ENCODE results near the gene SCMH1. TPM values are rescaled to one million over a fixed set of nuclear protein-coding genes. Genes with fewer than 3 reads are reported as not detected.

Gene SCMH1
- total RNA-seq, 1 donor from 2014 or later: 18.4 TPM

DNA sequence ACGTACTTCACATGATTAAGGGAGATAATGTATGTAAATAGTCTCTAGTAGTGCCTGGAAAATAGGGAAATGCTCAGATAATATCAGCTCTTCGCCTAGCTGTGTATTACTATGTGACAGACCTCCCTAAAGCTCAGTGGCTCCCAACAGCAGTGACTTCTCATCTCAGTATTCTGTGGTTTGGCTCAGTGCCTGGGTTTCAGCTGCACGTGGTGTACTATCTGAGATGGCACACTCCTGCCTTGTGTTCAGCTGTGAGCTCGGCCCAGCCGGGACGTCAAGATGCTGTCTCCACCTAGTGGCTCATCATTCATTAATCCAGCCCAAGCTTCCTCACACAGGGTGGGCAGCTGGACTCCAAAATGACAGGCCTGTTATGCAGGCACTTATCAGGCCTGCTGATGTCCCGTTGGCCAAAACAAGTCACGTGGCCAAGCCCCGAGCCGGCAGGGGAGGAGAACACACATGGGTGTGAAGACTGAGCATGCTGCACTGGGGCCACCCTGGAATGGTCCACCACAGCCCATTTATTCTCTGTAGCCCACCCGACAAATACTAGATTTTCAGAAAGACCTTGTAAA is 238.4 kb downstream of the SCMH1 start:
- FAIRE-seq (peak; percentile 99), DNase-seq (ENCODE audit: low read depth) (peak; percentile 98)
- Mint-ChIP-seq H3K27ac (ENCODE audit: unreplicated experiment) (peak overlapping the region; percentile 81), H3K36me3 (ENCODE audit: low read depth, unreplicated experiment) (peaks cover 48% of the 10 kb centered on the region), H3K9me3 (ENCODE audit: unreplicated experiment) (no peaks in the 10 kb centered on the region), H3K27me3 (ENCODE audit: low read depth, unreplicated experiment) (no peaks in the 10 kb centered on the region), H3K4me1 (ENCODE audit: low read depth, unreplicated experiment) (peaks cover 29% of the 10 kb centered on the region), H3K4me3 (ENCODE audit: unreplicated experiment) (no peak overlapping the region)
- no peak overlapping the region for H3K4me3 ChIP-seq (ENCODE audit: insufficient read depth, low read depth, low read length)
- H3K79me2 ChIP-seq (ENCODE audit: insufficient read depth, low read length): peaks cover 9% of the 10 kb centered on the region
- H3K9ac ChIP-seq (ENCODE audit: low read length): no peak overlapping the region
- H3K36me3 ChIP-seq (ENCODE audit: insufficient read depth, low read length): peaks cover 80% of the 10 kb centered on the region
- H3K4me1 ChIP-seq (ENCODE audit: insufficient read depth, low read length): peaks cover 23% of the 10 kb centered on the region
- no peak for TF ChIP-seq EZH2 (IDR thresholded peaks at IDR 0.05; ENCODE audit: insufficient read depth, low read length)
- TF ChIP-seq, protein P1, sequence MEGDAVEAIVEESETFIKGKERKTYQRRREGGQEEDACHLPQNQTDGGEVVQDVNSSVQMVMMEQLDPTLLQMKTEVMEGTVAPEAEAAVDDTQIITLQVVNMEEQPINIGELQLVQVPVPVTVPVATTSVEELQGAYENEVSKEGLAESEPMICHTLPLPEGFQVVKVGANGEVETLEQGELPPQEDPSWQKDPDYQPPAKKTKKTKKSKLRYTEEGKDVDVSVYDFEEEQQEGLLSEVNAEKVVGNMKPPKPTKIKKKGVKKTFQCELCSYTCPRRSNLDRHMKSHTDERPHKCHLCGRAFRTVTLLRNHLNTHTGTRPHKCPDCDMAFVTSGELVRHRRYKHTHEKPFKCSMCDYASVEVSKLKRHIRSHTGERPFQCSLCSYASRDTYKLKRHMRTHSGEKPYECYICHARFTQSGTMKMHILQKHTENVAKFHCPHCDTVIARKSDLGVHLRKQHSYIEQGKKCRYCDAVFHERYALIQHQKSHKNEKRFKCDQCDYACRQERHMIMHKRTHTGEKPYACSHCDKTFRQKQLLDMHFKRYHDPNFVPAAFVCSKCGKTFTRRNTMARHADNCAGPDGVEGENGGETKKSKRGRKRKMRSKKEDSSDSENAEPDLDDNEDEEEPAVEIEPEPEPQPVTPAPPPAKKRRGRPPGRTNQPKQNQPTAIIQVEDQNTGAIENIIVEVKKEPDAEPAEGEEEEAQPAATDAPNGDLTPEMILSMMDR (IDR thresholded peaks at IDR 0.05; ENCODE audit: insufficient read depth, low read depth, low read length): peak; percentile 59
- peak overlapping the region; percentile 40 for H3K4me2 ChIP-seq (ENCODE audit: low read length)
- H3K27me3 ChIP-seq (ENCODE audit: insufficient read depth, low read length): no peaks in the 10 kb centered on the region
- H3K27ac ChIP-seq (ENCODE audit: low read depth, low read length): peak overlapping the region; percentile 53
- H3K9me3 ChIP-seq (ENCODE audit: insufficient read depth, low read depth, low read length): no peaks in the 10 kb centered on the region
- H2AFZ ChIP-seq (ENCODE audit: low read depth, low read length): no peak overlapping the region
- peaks cover 69% of the 10 kb centered on the region for H4K20me1 ChIP-seq (ENCODE audit: insufficient read depth, low read length)

DNA sequence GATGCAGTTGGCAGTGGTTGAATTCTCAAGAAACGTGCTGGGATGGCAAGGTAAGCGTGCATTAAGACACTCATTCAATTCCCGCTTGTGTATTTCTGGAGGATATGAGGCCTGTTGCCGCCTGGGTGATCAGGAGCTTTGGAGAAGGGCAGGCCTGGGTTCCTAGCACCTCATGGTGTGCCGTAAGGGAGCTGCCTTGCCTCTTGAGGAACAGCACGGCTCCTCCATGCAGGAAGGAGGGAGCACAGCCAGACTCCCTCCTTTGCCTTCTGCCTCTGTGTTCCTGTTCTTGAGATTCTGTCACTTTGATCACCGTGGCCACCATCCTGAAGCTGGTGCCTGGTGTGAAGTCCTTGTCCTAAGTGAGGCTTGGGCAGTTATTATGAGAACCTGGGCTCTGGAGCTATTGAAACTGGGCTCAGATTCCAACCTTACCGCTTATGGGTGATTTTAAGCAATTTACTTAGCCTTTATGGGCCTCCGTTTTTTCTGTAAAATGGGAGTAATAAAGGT is 238.9 kb downstream of the SCMH1 start:
- no peak for TF ChIP-seq EZH2 (IDR thresholded peaks at IDR 0.05; ENCODE audit: insufficient read depth, low read length)
- TF ChIP-seq, protein P1 (IDR thresholded peaks at IDR 0.05; ENCODE audit: insufficient read depth, low read depth, low read length): no peak
- Histone ChIP-seq H2AFZ (ENCODE audit: low read depth, low read length) (no peak overlapping the region), H3K4me2 (ENCODE audit: low read length) (peak overlapping the region; percentile 40), H3K4me3 (ENCODE audit: insufficient read depth, low read depth, low read length) (no peak overlapping the region), H3K4me1 (ENCODE audit: insufficient read depth, low read length) (peaks cover 23% of the 10 kb centered on the region), H3K9me3 (ENCODE audit: insufficient read depth, low read depth, low read length) (no peaks in the 10 kb centered on the region), H3K27ac (ENCODE audit: low read depth, low read length) (peak overlapping the region; percentile 53), H4K20me1 (ENCODE audit: insufficient read depth, low read length) (peaks cover 70% of the 10 kb centered on the region), H3K36me3 (ENCODE audit: insufficient read depth, low read length) (peaks cover 80% of the 10 kb centered on the region), H3K9ac (ENCODE audit: low read length) (peak overlapping the region; percentile 1), H3K27me3 (ENCODE audit: insufficient read depth, low read length) (no peaks in the 10 kb centered on the region), H3K79me2 (ENCODE audit: insufficient read depth, low read length) (peaks cover 14% of the 10 kb centered on the region)
- Mint-ChIP-seq H3K9me3 (ENCODE audit: unreplicated experiment) (no peaks in the 10 kb centered on the region), H3K36me3 (ENCODE audit: low read depth, unreplicated experiment) (peaks cover 43% of the 10 kb centered on the region), H3K4me3 (ENCODE audit: unreplicated experiment) (no peak overlapping the region), H3K27me3 (ENCODE audit: low read depth, unreplicated experiment) (no peaks in the 10 kb centered on the region), H3K27ac (ENCODE audit: unreplicated experiment) (peak overlapping the region; percentile 81), H3K4me1 (ENCODE audit: low read depth, unreplicated experiment) (peaks cover 27% of the 10 kb centered on the region)
- DNase-seq (ENCODE audit: low read depth): no peak
- no peak for FAIRE-seq

DNA sequence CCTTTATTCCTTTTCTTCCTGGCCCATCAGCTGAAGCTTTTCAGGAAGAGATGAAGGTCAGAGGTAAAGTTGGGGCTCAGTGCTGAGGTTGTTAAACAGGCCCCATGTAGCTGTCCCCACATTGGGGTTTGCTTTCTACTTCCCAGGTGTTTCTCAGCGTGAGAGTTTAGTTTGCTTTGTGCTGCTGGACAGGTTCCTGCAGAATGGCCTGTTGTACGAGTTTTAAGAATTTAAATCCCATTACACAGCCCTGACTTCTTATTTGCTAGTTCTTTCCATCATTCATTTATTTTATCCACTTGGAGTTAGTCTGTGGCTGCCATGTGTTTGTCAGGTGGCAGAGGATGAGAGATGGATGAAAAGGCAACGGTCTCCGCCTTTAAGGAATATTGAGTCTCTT is 243.4 kb downstream of the SCMH1 start:
- H3K9me3 Mint-ChIP-seq (ENCODE audit: unreplicated experiment): no peaks in the 10 kb centered on the region
- Histone ChIP-seq H2AFZ (ENCODE audit: low read depth, low read length) (no peak overlapping the region), H3K27me3 (ENCODE audit: insufficient read depth, low read length) (no peaks in the 10 kb centered on the region), H4K20me1 (ENCODE audit: insufficient read depth, low read length) (peaks cover 69% of the 10 kb centered on the region), H3K4me2 (ENCODE audit: low read length) (no peak overlapping the region), H3K27ac (ENCODE audit: low read depth, low read length) (no peak overlapping the region), H3K79me2 (ENCODE audit: insufficient read depth, low read length) (peaks cover 36% of the 10 kb centered on the region), H3K4me3 (ENCODE audit: insufficient read depth, low read depth, low read length) (no peak overlapping the region), H3K36me3 (ENCODE audit: insufficient read depth, low read length) (peaks cover 87% of the 10 kb centered on the region), H3K9ac (ENCODE audit: low read length) (no peak overlapping the region), H3K4me1 (ENCODE audit: insufficient read depth, low read length) (peaks cover 11% of the 10 kb centered on the region), H3K9me3 (ENCODE audit: insufficient read depth, low read depth, low read length) (no peaks in the 10 kb centered on the region)
- no peak for TF ChIP-seq EZH2 (IDR thresholded peaks at IDR 0.05; ENCODE audit: insufficient read depth, low read length)
- TF ChIP-seq, protein P1 (IDR thresholded peaks at IDR 0.05; ENCODE audit: insufficient read depth, low read depth, low read length): no peak
- H3K27ac Mint-ChIP-seq (ENCODE audit: unreplicated experiment): no peak overlapping the region
- H3K36me3 Mint-ChIP-seq (ENCODE audit: low read depth, unreplicated experiment): peaks cover 30% of the 10 kb centered on the region
- H3K27me3 Mint-ChIP-seq (ENCODE audit: low read depth, unreplicated experiment): no peaks in the 10 kb centered on the region
- FAIRE-seq: no peak
- H3K4me1 Mint-ChIP-seq (ENCODE audit: low read depth, unreplicated experiment): peaks cover 15% of the 10 kb centered on the region
- no peak for DNase-seq (ENCODE audit: low read depth)
- no peak overlapping the region for H3K4me3 Mint-ChIP-seq (ENCODE audit: unreplicated experiment)
